Measurements from ENCODE around the gene MAT2B. TPM values are rescaled to one million over a fixed set of nuclear protein-coding genes. Genes with fewer than 3 reads are reported as not detected.

Gene MAT2B
- total and polyA plus RNA-seq, 2 of the 13 experiments (the other 11 are each of a cell fraction or from before 2014, with no cell fraction given) = 20.2 to 37.1 TPM

DNA sequence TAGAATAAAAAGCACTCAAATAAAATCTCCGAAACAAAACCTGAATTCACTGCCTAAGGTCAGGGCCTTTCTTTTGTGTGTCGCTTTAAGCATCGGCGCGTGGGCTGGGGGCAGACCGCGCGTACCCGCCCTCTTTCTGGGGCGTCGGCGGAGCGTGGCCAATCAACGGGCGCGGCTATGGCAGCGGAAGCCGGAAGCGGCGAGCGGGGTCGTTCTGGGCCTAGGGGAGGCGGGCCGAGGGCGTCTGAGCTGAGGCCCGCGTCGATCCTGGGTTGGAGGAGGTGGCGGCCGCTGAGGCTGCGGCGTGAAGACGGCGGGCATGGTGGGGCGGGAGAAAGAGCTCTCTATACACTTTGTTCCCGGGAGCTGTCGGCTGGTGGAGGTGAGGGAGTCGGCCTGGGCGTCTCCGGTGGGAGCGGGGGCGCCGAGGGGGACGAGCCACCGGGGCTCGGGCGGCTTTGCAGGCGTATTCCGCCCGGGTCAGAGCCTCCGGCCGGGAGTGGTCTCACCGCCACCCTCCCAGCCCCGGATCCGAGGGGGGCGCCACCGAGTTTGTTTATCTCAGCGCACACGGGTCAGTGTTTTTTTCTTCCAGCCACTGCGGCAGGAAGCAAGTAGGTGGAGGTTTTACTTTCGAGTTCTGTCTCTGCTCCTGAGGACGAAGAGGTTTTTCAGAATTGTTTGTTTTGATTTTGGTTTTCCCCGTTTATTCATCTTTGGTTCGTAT, at the start of gene MAT2B (continued):
- TF ChIP-seq KDM5B (CRISPR knock-in tag; IDR thresholded peaks at IDR 0.05; ENCODE audit: borderline replicate concordance) (peak; percentile 95), ZNF878 (CRISPR knock-in tag; IDR thresholded peaks at IDR 0.05) (no peak), FOXJ3 (CRISPR knock-in tag; IDR thresholded peaks at IDR 0.05; ENCODE audit: borderline replicate concordance) (peak; percentile 85), KLF6 (CRISPR knock-in tag; IDR thresholded peaks at IDR 0.05) (peak; percentile 60; the same call in 1 of the 2 replicates), SIN3B (IDR thresholded peaks at IDR 0.05; ENCODE audit: low read length) (no peak), ZNF713 (CRISPR knock-in tag; IDR thresholded peaks at IDR 0.05) (no peak), RBFOX2 (IDR thresholded peaks at IDR 0.05; ENCODE audit: low read depth, low read length) (peak; percentile 98), ZFY (CRISPR knock-in tag; IDR thresholded peaks at IDR 0.05) (peak; percentile 98), JUNB (CRISPR knock-in tag; IDR thresholded peaks at IDR 0.05; ENCODE audit: borderline replicate concordance) (no peak), NFE2L2 (IDR thresholded peaks at IDR 0.05; ENCODE audit: low read length) (no peak), SMAD1 (CRISPR knock-in tag; IDR thresholded peaks at IDR 0.05; ENCODE audit: borderline replicate concordance, low read depth) (peak; percentile 65; the same call in 1 of the 2 replicates), BRD4 (CRISPR knock-in tag; IDR thresholded peaks at IDR 0.05) (no peak), BORCS8-MEF2B (CRISPR knock-in tag; IDR thresholded peaks at IDR 0.05) (peak; percentile 62; the same call in 1 of the 2 replicates), ZZZ3 (CRISPR knock-in tag; IDR thresholded peaks at IDR 0.05; ENCODE audit: borderline replicate concordance) (no peak), ZNF615 (CRISPR knock-in tag; IDR thresholded peaks at IDR 0.05; ENCODE audit: borderline replicate concordance) (no peak), FOSL2 (CRISPR knock-in tag; IDR thresholded peaks at IDR 0.05) (no peak)
- TF ChIP-seq, protein P1, sequence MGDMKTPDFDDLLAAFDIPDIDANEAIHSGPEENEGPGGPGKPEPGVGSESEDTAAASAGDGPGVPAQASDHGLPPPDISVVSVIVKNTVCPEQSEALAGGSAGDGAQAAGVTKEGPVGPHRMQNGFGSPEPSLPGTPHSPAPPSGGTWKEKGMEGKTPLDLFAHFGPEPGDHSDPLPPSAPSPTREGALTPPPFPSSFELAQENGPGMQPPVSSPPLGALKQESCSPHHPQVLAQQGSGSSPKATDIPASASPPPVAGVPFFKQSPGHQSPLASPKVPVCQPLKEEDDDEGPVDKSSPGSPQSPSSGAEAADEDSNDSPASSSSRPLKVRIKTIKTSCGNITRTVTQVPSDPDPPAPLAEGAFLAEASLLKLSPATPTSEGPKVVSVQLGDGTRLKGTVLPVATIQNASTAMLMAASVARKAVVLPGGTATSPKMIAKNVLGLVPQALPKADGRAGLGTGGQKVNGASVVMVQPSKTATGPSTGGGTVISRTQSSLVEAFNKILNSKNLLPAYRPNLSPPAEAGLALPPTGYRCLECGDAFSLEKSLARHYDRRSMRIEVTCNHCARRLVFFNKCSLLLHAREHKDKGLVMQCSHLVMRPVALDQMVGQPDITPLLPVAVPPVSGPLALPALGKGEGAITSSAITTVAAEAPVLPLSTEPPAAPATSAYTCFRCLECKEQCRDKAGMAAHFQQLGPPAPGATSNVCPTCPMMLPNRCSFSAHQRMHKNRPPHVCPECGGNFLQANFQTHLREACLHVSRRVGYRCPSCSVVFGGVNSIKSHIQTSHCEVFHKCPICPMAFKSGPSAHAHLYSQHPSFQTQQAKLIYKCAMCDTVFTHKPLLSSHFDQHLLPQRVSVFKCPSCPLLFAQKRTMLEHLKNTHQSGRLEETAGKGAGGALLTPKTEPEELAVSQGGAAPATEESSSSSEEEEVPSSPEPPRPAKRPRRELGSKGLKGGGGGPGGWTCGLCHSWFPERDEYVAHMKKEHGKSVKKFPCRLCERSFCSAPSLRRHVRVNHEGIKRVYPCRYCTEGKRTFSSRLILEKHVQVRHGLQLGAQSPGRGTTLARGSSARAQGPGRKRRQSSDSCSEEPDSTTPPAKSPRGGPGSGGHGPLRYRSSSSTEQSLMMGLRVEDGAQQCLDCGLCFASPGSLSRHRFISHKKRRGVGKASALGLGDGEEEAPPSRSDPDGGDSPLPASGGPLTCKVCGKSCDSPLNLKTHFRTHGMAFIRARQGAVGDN (CRISPR knock-in tag; IDR thresholded peaks at IDR 0.05) = peak; percentile 84
- TF ChIP-seq, protein P2, sequence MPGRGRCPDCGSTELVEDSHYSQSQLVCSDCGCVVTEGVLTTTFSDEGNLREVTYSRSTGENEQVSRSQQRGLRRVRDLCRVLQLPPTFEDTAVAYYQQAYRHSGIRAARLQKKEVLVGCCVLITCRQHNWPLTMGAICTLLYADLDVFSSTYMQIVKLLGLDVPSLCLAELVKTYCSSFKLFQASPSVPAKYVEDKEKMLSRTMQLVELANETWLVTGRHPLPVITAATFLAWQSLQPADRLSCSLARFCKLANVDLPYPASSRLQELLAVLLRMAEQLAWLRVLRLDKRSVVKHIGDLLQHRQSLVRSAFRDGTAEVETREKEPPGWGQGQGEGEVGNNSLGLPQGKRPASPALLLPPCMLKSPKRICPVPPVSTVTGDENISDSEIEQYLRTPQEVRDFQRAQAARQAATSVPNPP (CRISPR knock-in tag; IDR thresholded peaks at IDR 0.05) = 0 out of 2 replicates have a peak, but pooled peaks have one; percentile 63
- TF ChIP-seq, protein P3, sequence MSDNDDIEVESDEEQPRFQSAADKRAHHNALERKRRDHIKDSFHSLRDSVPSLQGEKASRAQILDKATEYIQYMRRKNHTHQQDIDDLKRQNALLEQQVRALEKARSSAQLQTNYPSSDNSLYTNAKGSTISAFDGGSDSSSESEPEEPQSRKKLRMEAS (IDR thresholded peaks at IDR 0.05) = peak; percentile 82
- TF ChIP-seq, protein P4, sequence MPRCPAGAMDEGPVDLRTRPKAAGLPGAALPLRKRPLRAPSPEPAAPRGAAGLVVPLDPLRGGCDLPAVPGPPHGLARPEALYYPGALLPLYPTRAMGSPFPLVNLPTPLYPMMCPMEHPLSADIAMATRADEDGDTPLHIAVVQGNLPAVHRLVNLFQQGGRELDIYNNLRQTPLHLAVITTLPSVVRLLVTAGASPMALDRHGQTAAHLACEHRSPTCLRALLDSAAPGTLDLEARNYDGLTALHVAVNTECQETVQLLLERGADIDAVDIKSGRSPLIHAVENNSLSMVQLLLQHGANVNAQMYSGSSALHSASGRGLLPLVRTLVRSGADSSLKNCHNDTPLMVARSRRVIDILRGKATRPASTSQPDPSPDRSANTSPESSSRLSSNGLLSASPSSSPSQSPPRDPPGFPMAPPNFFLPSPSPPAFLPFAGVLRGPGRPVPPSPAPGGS (CRISPR knock-in tag; IDR thresholded peaks at IDR 0.05) = peak; percentile 56; the same call in 1 of the 2 replicates
- TF ChIP-seq, protein P5, sequence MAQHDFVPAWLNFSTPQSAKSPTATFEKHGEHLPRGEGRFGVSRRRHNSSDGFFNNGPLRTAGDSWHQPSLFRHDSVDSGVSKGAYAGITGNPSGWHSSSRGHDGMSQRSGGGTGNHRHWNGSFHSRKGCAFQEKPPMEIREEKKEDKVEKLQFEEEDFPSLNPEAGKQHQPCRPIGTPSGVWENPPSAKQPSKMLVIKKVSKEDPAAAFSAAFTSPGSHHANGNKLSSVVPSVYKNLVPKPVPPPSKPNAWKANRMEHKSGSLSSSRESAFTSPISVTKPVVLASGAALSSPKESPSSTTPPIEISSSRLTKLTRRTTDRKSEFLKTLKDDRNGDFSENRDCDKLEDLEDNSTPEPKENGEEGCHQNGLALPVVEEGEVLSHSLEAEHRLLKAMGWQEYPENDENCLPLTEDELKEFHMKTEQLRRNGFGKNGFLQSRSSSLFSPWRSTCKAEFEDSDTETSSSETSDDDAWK (CRISPR knock-in tag; IDR thresholded peaks at IDR 0.05) = no peak
